Measurements from ENCODE around the gene CPS1. TPM values are rescaled to one million over a fixed set of nuclear protein-coding genes. Genes with fewer than 3 reads are reported as not detected.

The CPS1 gene
- total RNA-seq, 1 donor from 2014 or later: 8.0 TPM

DNA sequence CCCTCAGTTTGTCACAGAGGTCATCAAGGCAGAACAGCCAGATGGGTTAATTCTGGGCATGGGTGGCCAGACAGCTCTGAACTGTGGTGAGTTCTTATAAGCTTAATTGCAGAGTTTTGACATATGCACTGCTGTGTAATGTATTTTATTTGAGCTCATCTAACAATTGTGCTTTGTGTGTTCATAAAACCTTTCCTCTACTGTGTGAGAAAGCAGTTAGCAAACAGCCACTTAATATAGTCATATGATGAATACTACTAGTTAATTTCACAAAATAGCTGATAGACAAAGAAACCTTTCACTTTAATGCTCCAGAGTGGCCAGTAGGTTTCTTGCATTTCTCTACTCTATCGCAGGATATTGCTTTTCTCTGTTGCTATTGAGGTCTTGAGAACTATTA lies 43.1 kb downstream of the CPS1 start:
- Histone ChIP-seq H4K20me1 (ENCODE audit: insufficient read depth, low read length) (no peaks in the 10 kb centered on the region), H3K27me3 (ENCODE audit: insufficient read depth, low read length) (no peaks in the 10 kb centered on the region), H3K79me2 (ENCODE audit: insufficient read depth, low read length) (no peaks in the 10 kb centered on the region), H3K4me3 (ENCODE audit: insufficient read depth, low read depth, low read length) (no peak overlapping the region), H3K9me3 (ENCODE audit: insufficient read depth, low read depth, low read length) (no peaks in the 10 kb centered on the region), H3K4me2 (ENCODE audit: low read length) (no peak overlapping the region), H3K9ac (ENCODE audit: low read length) (no peak overlapping the region), H3K4me1 (ENCODE audit: insufficient read depth, low read length) (no peaks in the 10 kb centered on the region), H3K27ac (ENCODE audit: low read depth, low read length) (no peak overlapping the region), H3K36me3 (ENCODE audit: insufficient read depth, low read length) (no peaks in the 10 kb centered on the region), H2AFZ (ENCODE audit: low read depth, low read length) (no peak overlapping the region)
- Mint-ChIP-seq H3K27me3 (ENCODE audit: low read depth, unreplicated experiment) (no peaks in the 10 kb centered on the region), H3K4me1 (ENCODE audit: low read depth, unreplicated experiment) (no peaks in the 10 kb centered on the region), H3K27ac (ENCODE audit: unreplicated experiment) (no peak overlapping the region), H3K36me3 (ENCODE audit: low read depth, unreplicated experiment) (no peaks in the 10 kb centered on the region), H3K4me3 (ENCODE audit: unreplicated experiment) (no peak overlapping the region), H3K9me3 (ENCODE audit: unreplicated experiment) (peaks cover 7% of the 10 kb centered on the region)
- no peak for FAIRE-seq
- TF ChIP-seq, protein P1, sequence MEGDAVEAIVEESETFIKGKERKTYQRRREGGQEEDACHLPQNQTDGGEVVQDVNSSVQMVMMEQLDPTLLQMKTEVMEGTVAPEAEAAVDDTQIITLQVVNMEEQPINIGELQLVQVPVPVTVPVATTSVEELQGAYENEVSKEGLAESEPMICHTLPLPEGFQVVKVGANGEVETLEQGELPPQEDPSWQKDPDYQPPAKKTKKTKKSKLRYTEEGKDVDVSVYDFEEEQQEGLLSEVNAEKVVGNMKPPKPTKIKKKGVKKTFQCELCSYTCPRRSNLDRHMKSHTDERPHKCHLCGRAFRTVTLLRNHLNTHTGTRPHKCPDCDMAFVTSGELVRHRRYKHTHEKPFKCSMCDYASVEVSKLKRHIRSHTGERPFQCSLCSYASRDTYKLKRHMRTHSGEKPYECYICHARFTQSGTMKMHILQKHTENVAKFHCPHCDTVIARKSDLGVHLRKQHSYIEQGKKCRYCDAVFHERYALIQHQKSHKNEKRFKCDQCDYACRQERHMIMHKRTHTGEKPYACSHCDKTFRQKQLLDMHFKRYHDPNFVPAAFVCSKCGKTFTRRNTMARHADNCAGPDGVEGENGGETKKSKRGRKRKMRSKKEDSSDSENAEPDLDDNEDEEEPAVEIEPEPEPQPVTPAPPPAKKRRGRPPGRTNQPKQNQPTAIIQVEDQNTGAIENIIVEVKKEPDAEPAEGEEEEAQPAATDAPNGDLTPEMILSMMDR (IDR thresholded peaks at IDR 0.05; ENCODE audit: insufficient read depth, low read depth, low read length): no peak
- no peak for TF ChIP-seq EZH2 (IDR thresholded peaks at IDR 0.05; ENCODE audit: insufficient read depth, low read length)
- no peak for DNase-seq (ENCODE audit: low read depth)

GRCh38 chr2:210604666-210605065 lies 48.3 kb downstream of the CPS1 start:
- no peak for FAIRE-seq

DNA sequence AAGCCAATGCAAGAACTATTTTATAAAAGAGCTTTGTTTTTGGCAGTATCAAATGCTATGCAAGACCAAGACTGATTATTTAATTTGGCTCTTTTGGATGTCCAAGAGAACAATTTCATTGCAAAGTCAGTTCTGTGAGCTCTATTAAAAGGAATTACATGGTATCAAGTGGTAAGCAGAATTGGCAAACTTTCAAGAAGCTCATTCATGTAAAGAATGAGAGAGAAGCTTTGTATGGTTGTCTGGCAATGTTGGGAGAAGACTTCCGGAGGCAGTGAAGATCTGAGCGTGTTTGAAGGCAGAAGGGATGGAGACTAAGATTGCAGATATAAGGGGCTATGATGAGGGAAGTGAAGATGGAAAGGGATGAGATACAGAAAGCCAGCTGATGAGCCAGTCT lies 49.6 kb downstream of the CPS1 start:
- H3K36me3 ChIP-seq (ENCODE audit: insufficient read depth, low read length): no peaks in the 10 kb centered on the region
- H3K4me3 ChIP-seq (ENCODE audit: insufficient read depth, low read depth, low read length): no peak overlapping the region
- H3K27ac ChIP-seq (ENCODE audit: low read depth, low read length): no peak overlapping the region
- no peaks in the 10 kb centered on the region for H3K27me3 ChIP-seq (ENCODE audit: insufficient read depth, low read length)
- H3K4me1 ChIP-seq (ENCODE audit: insufficient read depth, low read length): no peaks in the 10 kb centered on the region
- no peak overlapping the region for H3K4me3 Mint-ChIP-seq (ENCODE audit: unreplicated experiment)
- no peaks in the 10 kb centered on the region for H4K20me1 ChIP-seq (ENCODE audit: insufficient read depth, low read length)
- FAIRE-seq (no peak), DNase-seq (ENCODE audit: low read depth) (peak; percentile 4)
- H3K27me3 Mint-ChIP-seq (ENCODE audit: low read depth, unreplicated experiment): no peaks in the 10 kb centered on the region
- H3K9me3 Mint-ChIP-seq (ENCODE audit: unreplicated experiment): no peaks in the 10 kb centered on the region
- H3K9ac ChIP-seq (ENCODE audit: low read length): no peak overlapping the region
- no peak for TF ChIP-seq EZH2 (IDR thresholded peaks at IDR 0.05; ENCODE audit: insufficient read depth, low read length)
- TF ChIP-seq, protein P1 (IDR thresholded peaks at IDR 0.05; ENCODE audit: insufficient read depth, low read depth, low read length): no peak
- no peak overlapping the region for H3K27ac Mint-ChIP-seq (ENCODE audit: unreplicated experiment)
- no peaks in the 10 kb centered on the region for H3K36me3 Mint-ChIP-seq (ENCODE audit: low read depth, unreplicated experiment)
- H3K9me3 ChIP-seq (ENCODE audit: insufficient read depth, low read depth, low read length): no peaks in the 10 kb centered on the region
- no peaks in the 10 kb centered on the region for H3K79me2 ChIP-seq (ENCODE audit: insufficient read depth, low read length)
- H2AFZ ChIP-seq (ENCODE audit: low read depth, low read length): no peak overlapping the region
- no peaks in the 10 kb centered on the region for H3K4me1 Mint-ChIP-seq (ENCODE audit: low read depth, unreplicated experiment)
- H3K4me2 ChIP-seq (ENCODE audit: low read length): no peak overlapping the region

More at GRCh38 chr2:210604666-210605065, 48.3 kb downstream of the CPS1 start:
- no peak for TF ChIP-seq EZH2 (IDR thresholded peaks at IDR 0.05; ENCODE audit: insufficient read depth, low read length)
- TF ChIP-seq, protein P1 (IDR thresholded peaks at IDR 0.05; ENCODE audit: insufficient read depth, low read depth, low read length): no peak
- Mint-ChIP-seq H3K4me3 (ENCODE audit: unreplicated experiment) (no peak overlapping the region), H3K4me1 (ENCODE audit: low read depth, unreplicated experiment) (no peaks in the 10 kb centered on the region), H3K9me3 (ENCODE audit: unreplicated experiment) (no peaks in the 10 kb centered on the region), H3K36me3 (ENCODE audit: low read depth, unreplicated experiment) (no peaks in the 10 kb centered on the region), H3K27me3 (ENCODE audit: low read depth, unreplicated experiment) (no peaks in the 10 kb centered on the region), H3K27ac (ENCODE audit: unreplicated experiment) (no peak overlapping the region)
- no peak overlapping the region for H3K27ac ChIP-seq (ENCODE audit: low read depth, low read length)
- no peaks in the 10 kb centered on the region for H3K79me2 ChIP-seq (ENCODE audit: insufficient read depth, low read length)
- no peaks in the 10 kb centered on the region for H3K36me3 ChIP-seq (ENCODE audit: insufficient read depth, low read length)
- H3K27me3 ChIP-seq (ENCODE audit: insufficient read depth, low read length): no peaks in the 10 kb centered on the region
- H2AFZ ChIP-seq (ENCODE audit: low read depth, low read length): no peak overlapping the region
- no peak overlapping the region for H3K4me3 ChIP-seq (ENCODE audit: insufficient read depth, low read depth, low read length)
- no peak overlapping the region for H3K4me2 ChIP-seq (ENCODE audit: low read length)
- no peaks in the 10 kb centered on the region for H3K4me1 ChIP-seq (ENCODE audit: insufficient read depth, low read length)
- no peak for DNase-seq (ENCODE audit: low read depth)
- H3K9ac ChIP-seq (ENCODE audit: low read length): no peak overlapping the region
- H4K20me1 ChIP-seq (ENCODE audit: insufficient read depth, low read length): no peaks in the 10 kb centered on the region
- H3K9me3 ChIP-seq (ENCODE audit: insufficient read depth, low read depth, low read length): no peaks in the 10 kb centered on the region

All from astrocyte (in vitro differentiated cells and primary cell).